Glutamatergic neuron (in vitro differentiated cells): ENCODE data around the gene TOMM6. TPM values are rescaled to one million over a fixed set of nuclear protein-coding genes. Genes with fewer than 3 reads are reported as not detected.

Experiments used
- DNase-seq: peaks from one replicate; pipeline ENCODE4 v3.0.0; 2022
- H3K27ac Mint-ChIP-seq: one replicate; pipeline ENCODE4 v1.8.0; 2020; ENCODE audit warnings: mild to moderate bottlenecking, mixed read lengths, inconsistent platforms; ENCODE audit not compliant: unreplicated experiment
- H3K27me3 Mint-ChIP-seq: one replicate; pipeline ENCODE4 v1.8.0; 2020; ENCODE audit warnings: mild to moderate bottlenecking, moderate library complexity, mixed read lengths, inconsistent platforms; ENCODE audit not compliant: unreplicated experiment
- H3K36me3 Mint-ChIP-seq: one replicate; pipeline ENCODE4 v1.8.0; 2020; ENCODE audit warnings: mild to moderate bottlenecking, mixed read lengths, inconsistent platforms; ENCODE audit not compliant: unreplicated experiment
- H3K4me1 Mint-ChIP-seq: one replicate; pipeline ENCODE4 v1.8.0; 2020; ENCODE audit warnings: mild to moderate bottlenecking, low read depth, mixed read lengths, inconsistent platforms; ENCODE audit not compliant: unreplicated experiment
- H3K4me3 Mint-ChIP-seq: one replicate; pipeline ENCODE4 v1.8.0; 2020; ENCODE audit warnings: mild to moderate bottlenecking, mixed read lengths, inconsistent platforms; ENCODE audit not compliant: unreplicated experiment
- H3K9me3 Mint-ChIP-seq: one replicate; pipeline ENCODE4 v1.8.0; 2020; ENCODE audit warnings: mild to moderate bottlenecking, moderate library complexity, mixed read lengths, inconsistent platforms; ENCODE audit not compliant: unreplicated experiment
- CTCF ChIP-seq: fragments of 200-600 bp; sonication (generic); IDR thresholded peaks from one replicate; pipeline ENCODE4 v1.5.0; 2021; ENCODE audit not compliant: partially characterized antibody, unreplicated experiment
- long read RNA-seq: library from polyadenylated mRNA; unstranded; transcript quantifications from one replicate; pipeline ENCODE4 v2.0.0, GENCODE V29; 2020; ENCODE audit not compliant: unreplicated experiment
- total RNA-seq: library from RNA; stranded (reverse); fragmentation: NEBNext Ultra II Directional; extraction: Animal tissue kit (Norgen Biotek cat#: 25700); gene quantifications from one replicate; pipeline ENCODE4 v1.2.1, GENCODE V29; 2021; ENCODE audit not compliant: unreplicated experiment

TOMM6 gene
- total RNA-seq, result 111 TPM
- long read RNA-seq, transcript TOMM6-201 (3 exons, 595 nt), result major isoform, 42 of 61 reads
- long read RNA-seq, transcript TOMM6-202 (3 exons, 637 nt), result minor isoform, 18 of 61 reads
- long read RNA-seq, partial matches to known transcripts, result 0 of 61 reads
- long read RNA-seq, other reads (novel, unspliced or antisense), result 1 of 61 reads

- TF ChIP-seq CTCF, result peak; percentile 100
- no peaks in the 10 kb centered on the region for H3K36me3 Mint-ChIP-seq
- H3K4me3 Mint-ChIP-seq, result peak within 1 kb of the TSS; percentile 91
- peaks cover 5% of the 10 kb centered on the region for H3K9me3 Mint-ChIP-seq
- H3K4me1 Mint-ChIP-seq, result no peaks in the 10 kb centered on the region
- DNase-seq, result peak; percentile 95
- H3K27me3 Mint-ChIP-seq, result peaks cover 9% of the 10 kb centered on the region
- H3K27ac Mint-ChIP-seq, result peak within 1 kb of the TSS; percentile 86
Measured at GRCh38 chr6:41787219-41787917, at the start of gene TOMM6. Gene TOMM6 (plus strand): TSS chr6:41787694. CDS start chr6:41787698, 4 bp downstream.

- H3K4me3 Mint-ChIP-seq, result no peak overlapping the region
- H3K27ac Mint-ChIP-seq, result no peak overlapping the region
- TF ChIP-seq CTCF, result no peak
- H3K4me1 Mint-ChIP-seq, result peaks cover 4% of the 10 kb centered on the region
- H3K27me3 Mint-ChIP-seq, result peaks cover 9% of the 10 kb centered on the region
- H3K9me3 Mint-ChIP-seq, result peaks cover 2% of the 10 kb centered on the region
- no peaks in the 10 kb centered on the region for H3K36me3 Mint-ChIP-seq
- DNase-seq, result no peak
Measured at GRCh38 chr6:41739041-41739440, 48.5 kb upstream of the TOMM6 start.

GRCh38 chr6:41740366-41741162 lies 46.9 kb upstream of the TOMM6 start:
- DNase-seq, result no peak
- no peaks in the 10 kb centered on the region for H3K36me3 Mint-ChIP-seq
- peaks cover 4% of the 10 kb centered on the region for H3K4me1 Mint-ChIP-seq
- peaks cover 10% of the 10 kb centered on the region for H3K27me3 Mint-ChIP-seq
- H3K27ac Mint-ChIP-seq, result no peak overlapping the region
- TF ChIP-seq CTCF, result no peak
- H3K9me3 Mint-ChIP-seq, result peaks cover 4% of the 10 kb centered on the region
- H3K4me3 Mint-ChIP-seq, result no peak overlapping the region

- no peaks in the 10 kb centered on the region for H3K4me1 Mint-ChIP-seq
- H3K27ac Mint-ChIP-seq, result peak overlapping the region; percentile 29
- peaks cover 1% of the 10 kb centered on the region for H3K9me3 Mint-ChIP-seq
- no peak overlapping the region for H3K4me3 Mint-ChIP-seq
- DNase-seq, result no peak
- H3K36me3 Mint-ChIP-seq, result no peaks in the 10 kb centered on the region
- H3K27me3 Mint-ChIP-seq, result peaks cover 9% of the 10 kb centered on the region
- no peak for TF ChIP-seq CTCF
Measured at GRCh38 chr6:41741625-41742490, 45.6 kb upstream of the TOMM6 start.
